ENCODE data around the gene PLGRKT.
"Not testable (repeated sequence)": the region's sequence is repeated elsewhere in the genome, so short reads cannot be mapped to it uniquely, and the experiment has no call there.

Gene PLGRKT

GRCh38 chr9:5316406-5316805 lies 121.3 kb downstream of the PLGRKT start:
- not testable (repeated sequence) for H3K36me3 ChIP-seq (ENCODE audit: control insufficient read depth, insufficient read depth, low read length); H3K27me3 ChIP-seq (ENCODE audit: control insufficient read depth, insufficient read depth, low read length); H3K9ac ChIP-seq (ENCODE audit: low read depth, low read length)

GRCh38 chr9:5315187-5315923 lies 122.4 kb downstream of the PLGRKT start:
- Histone ChIP-seq H3K27me3 (ENCODE audit: control insufficient read depth, insufficient read depth, low read length) (no peaks in the 10 kb centered on the region), H3K9me3 (ENCODE audit: control insufficient read depth, insufficient read depth, low read length) (no peaks in the 10 kb centered on the region), H3K4me1 (ENCODE audit: control insufficient read depth, insufficient read depth, low read length) (no peaks in the 10 kb centered on the region), H3K4me3 (ENCODE audit: low read depth, low read length) (no peak overlapping the region), H3K36me3 (ENCODE audit: control insufficient read depth, insufficient read depth, low read length) (no peaks in the 10 kb centered on the region), H3K9ac (ENCODE audit: low read depth, low read length) (no peak overlapping the region)

More at GRCh38 chr9:5316406-5316805, 121.3 kb downstream of the PLGRKT start:
- H3K4me3 ChIP-seq (ENCODE audit: low read depth, low read length); H3K4me1 ChIP-seq (ENCODE audit: control insufficient read depth, insufficient read depth, low read length); H3K9me3 ChIP-seq (ENCODE audit: control insufficient read depth, insufficient read depth, low read length): not testable (repeated sequence)

DNA sequence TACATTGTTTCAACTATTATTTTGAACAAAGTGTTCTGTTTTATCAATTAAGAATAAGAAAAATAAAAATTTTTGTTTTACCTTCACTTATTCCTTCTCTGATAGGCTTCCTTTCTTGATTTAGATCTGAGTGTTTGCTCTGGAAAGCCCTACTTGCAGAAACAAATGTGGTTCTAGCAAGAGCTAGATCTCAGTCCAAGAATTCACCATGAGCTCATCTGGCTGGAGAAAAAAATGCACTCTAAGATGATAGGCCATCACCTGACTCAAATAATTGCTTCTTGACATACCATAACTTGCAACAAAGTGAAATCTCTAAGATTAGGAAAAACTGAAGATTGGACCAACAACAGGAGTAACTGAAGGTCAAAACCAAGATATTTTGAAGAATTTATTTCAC lies 126.9 kb downstream of the PLGRKT start:
- Histone ChIP-seq H3K4me1 (ENCODE audit: control insufficient read depth, insufficient read depth, low read length) (no peaks in the 10 kb centered on the region), H3K9ac (ENCODE audit: low read depth, low read length) (no peak overlapping the region), H3K27me3 (ENCODE audit: control insufficient read depth, insufficient read depth, low read length) (no peaks in the 10 kb centered on the region), H3K4me3 (ENCODE audit: low read depth, low read length) (no peak overlapping the region), H3K9me3 (ENCODE audit: control insufficient read depth, insufficient read depth, low read length) (no peaks in the 10 kb centered on the region), H3K36me3 (ENCODE audit: control insufficient read depth, insufficient read depth, low read length) (no peaks in the 10 kb centered on the region)

Measured in iPS-15b (cell line).